8988T (cell line): ENCODE measurements around the gene SMAP2.
"Not testable (repeated sequence)": the region's sequence is repeated elsewhere in the genome, so short reads cannot be mapped to it uniquely, and the experiment has no call there.

Experiments used
- DNase-seq: peaks from one replicate; pipeline ENCODE4 v3.0.0; 2011

SMAP2 gene

DNA sequence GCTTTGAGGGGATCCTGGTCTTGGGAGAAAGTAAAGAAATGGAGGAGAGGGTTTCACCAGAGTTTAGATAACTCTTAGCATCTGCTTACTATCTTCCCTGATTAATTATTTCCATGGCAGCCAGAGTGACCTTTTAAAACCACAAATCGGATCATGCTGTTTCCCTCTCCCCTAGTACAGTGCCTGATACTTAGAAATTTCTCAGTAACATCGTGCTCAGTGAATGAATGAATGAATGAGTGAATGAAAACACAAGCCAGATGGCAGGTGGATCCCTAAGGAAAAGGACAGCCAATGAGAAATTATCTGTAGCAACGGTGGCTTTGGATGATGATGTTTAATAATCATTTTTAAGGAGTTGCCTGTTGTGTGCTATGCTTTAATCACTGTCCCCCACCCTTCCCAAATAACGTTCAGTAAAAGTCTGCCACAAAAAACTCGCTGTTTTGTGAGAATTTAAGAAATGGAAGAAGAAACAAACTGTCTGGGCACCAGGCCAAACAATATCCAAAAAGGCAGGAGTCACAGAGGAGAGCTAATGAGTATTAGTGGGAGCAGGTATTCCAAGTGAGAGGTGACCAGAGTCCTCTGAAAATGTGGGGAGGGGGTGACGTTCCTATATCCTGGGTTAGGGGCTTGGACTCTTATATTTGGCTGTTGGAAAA, 737 bp upstream of the SMAP2 start:
- DNase-seq, result no peak

GRCh38 chr1:40377512-40377911, 4.0 kb downstream of the SMAP2 start:
- DNase-seq, result no peak

- no peak for DNase-seq
Observed at GRCh38 chr1:40379785-40380452, 6.4 kb downstream of the SMAP2 start.

- DNase-seq, result no peak
Observed at GRCh38 chr1:40380817-40381216, 7.3 kb downstream of the SMAP2 start.

GRCh38 chr1:40381268-40382107, 8.0 kb downstream of the SMAP2 start:
- DNase-seq, result no peak

- DNase-seq, result no peak
Observed at GRCh38 chr1:40382108-40382460, 8.6 kb downstream of the SMAP2 start.

GRCh38 chr1:40382601-40383000, 9.1 kb downstream of the SMAP2 start:
- no peak for DNase-seq

DNA sequence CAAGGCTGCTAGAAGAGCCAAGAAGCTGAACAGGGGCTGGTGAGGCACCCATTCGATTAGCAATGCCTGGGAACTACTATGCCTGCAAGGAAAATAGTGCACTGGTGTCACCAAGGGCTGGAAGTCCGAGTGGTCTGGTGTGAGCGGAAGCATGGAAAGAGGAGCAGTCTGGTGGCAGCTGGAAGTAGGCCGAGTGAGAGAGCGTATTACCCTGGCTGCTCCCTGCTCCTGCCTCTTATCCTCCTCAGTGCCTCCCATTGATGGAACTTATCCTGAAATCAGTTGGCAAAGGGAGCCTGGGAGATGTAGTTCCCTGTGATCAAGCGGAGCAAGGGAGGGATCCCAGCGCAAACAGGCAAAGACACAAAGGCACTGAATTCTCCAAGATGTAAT, 9.6 kb downstream of the SMAP2 start:
- no peak for DNase-seq

- DNase-seq, result no peak
Observed at GRCh38 chr1:40383488-40384412, 10.2 kb downstream of the SMAP2 start.

DNA sequence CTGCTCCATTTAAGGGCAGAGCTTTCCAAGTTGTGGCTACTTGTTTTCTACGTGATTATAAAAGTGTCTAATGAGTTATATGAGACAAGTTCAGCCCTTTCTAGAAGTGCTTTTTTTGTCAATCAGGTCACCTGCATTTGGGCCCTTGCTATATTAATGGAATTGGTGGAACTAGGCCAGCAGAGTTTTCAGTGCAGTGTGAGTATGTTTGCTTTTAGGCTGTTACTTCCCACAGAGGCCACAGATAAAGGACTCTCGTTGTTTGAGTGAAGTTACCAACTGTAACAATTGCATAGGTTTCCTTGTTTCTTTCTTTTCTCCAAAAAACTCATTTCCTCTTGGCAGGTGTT, 10.9 kb downstream of the SMAP2 start:
- no peak for DNase-seq

GRCh38 chr1:40384887-40385286, 11.4 kb downstream of the SMAP2 start:
- DNase-seq, result no peak

- no peak for DNase-seq
Observed at GRCh38 chr1:40385437-40386358, 12.2 kb downstream of the SMAP2 start.

DNA sequence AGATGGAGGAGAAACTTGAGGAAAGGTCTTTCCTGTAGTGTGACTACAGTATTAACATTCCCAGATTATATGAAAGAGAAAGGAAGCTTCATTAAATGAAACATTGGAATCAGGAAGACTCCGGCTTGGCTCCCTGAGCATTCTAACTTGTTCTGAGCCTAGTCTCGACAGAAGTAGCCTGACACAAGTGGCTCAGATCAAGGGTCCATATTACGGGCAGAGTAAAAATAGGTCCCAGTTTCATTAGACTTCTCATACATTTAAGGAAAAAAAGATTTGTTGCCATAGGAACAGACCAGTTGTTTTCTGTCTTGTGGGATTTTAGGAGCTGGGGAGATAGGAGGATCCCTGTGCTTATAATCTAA, 12.8 kb downstream of the SMAP2 start:
- DNase-seq, result no peak

DNA sequence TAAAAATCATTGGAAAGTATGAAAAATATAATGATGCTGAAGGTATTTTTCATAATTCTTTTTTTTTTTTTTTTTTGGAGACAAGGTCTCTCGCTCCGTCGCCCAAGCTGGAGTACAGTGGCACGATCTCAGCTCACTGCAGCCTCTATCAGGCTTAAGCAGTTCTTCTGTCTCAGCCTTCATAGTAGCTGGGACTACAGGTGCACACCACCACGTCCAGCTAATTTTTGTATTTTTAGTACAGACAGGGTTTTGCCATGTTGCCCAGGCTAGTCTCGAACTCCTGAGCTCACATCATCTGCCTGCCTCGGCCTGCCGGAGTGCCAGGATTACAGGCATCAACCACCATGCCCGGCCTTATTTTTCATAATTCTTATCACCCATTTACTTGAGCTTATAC, 13.3 kb downstream of the SMAP2 start:
- no peak for DNase-seq

GRCh38 chr1:40387381-40388306, 14.1 kb downstream of the SMAP2 start:
- not testable (repeated sequence) for DNase-seq

DNA sequence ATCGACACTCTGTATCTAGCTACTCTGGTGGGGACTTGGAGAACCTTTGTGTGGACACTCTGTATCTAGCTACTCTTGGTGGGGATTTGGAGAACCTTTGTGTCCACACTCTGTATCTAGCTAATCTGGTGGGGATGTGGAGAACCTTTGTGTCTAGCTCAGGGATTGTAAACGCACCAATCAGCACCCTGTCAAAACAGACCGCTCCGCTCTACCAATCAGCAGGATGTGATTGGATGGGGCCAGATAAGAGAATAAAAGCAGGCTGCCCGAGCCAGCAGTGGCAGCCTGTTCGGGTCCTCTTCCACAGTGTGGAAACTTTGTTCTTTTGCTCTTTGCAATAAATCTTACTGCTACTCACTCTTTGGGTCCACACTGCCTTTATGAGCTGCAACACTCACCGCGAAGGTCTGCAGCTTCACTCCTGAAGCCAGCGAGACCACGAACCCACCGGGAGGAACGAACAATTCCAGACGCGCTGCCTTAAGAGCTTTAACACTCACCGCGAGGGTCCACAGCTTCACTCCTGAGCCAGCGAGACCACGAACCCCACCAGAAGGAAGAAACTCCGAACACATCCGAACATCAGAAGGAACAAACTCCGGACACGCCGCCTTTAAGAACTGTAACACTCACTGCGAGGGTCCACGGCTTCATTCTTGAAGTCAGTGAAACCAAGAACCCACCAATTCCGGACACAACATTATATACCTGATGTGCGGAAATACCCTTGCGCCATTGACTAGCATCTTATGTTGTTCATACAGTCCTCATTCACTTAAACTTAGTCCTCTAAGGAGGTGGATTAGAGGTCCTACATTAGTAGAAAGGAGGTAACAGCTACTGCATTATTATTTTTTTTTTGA, 15.2 kb downstream of the SMAP2 start:
- not testable (repeated sequence) for DNase-seq

- no peak for DNase-seq
Observed at GRCh38 chr1:40389322-40389803, 15.8 kb downstream of the SMAP2 start.

GRCh38 chr1:40389871-40390560, 16.5 kb downstream of the SMAP2 start:
- no peak for DNase-seq

DNA sequence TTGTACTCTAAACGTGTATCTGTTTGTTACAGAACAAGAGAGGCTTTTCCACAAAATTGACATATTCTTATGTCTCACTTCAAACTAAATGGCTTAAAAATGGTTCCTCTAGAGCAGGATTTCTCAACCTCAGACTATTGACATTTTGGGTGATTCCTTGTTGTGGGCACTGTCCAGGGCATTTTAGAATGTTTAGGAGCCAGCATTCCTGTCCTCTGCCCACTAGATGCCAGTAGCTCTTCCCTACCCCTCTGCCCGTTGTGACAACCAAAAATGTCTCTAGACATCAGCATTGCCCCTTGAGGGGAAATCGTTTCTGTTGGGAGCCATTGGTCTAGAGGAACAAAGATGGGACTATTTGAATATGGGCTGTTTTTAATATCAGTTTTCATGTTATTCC, 17.3 kb downstream of the SMAP2 start:
- no peak for DNase-seq
